Gastrocnemius medialis (tissue), 4 donors: Measurements from ENCODE around the gene NUCKS1.

ENCODE experiments used
- POLR2A ChIP-seq, 2 donors: fragments of 450-650 bp; IDR thresholded peaks; one replicate each; pipeline ENCODE4 v1.6.1; 2017; ENCODE audit warnings: antibody characterized with exemption in 2 of 2, mild to moderate bottlenecking in 2 of 2, moderate library complexity in 2 of 2
- TF ChIP-seq, protein P1 (sequence below), 5 experiments: fragments of 450-650 bp in 3 of 5; fragments of 200-600 bp in 2 of 5; sonication (generic) in 2 of 5; IDR thresholded peaks in 4 of 5; conservative IDR thresholded peaks in 1 of 5; 1 replicate in 4 of 5; 2 replicates in 1 of 5; pipeline ENCODE4 v1.5.1; 2016 to 2019; ENCODE audit warnings: antibody characterized with exemption in 5 of 5, mild to moderate bottlenecking in 3 of 5, moderate library complexity in 3 of 5

DNA sequence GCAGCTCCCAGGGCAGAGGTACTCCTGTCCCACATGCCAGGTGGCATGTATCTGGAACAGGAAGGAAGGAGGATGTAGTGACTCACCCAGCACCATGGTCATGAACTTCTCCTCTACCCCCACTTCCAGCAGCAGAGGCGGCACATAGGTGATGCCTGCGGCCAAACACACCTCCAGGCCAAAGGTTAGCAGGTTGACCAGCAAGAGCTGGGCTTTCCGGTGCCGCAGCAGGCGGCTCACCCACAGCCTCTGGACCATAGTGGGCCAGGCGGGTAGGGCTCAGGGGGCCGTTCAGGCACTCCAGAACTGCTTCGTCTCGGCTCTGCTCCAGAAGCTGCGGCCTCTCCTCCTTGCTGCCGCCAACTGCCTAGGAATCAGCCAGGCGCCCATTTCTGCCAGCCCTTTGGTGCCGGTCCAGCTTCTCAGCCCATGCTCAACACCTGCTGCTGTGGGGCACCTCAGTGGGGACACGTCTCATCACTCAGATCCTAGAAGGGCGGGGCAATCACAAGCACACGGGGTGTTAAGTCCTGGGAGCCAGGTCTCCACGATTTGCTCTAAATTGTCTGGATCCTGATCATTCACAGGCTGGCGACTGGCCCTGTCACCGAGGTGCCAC lies 85.5 kb downstream of the NUCKS1 start:
- TF ChIP-seq, protein P1, sequence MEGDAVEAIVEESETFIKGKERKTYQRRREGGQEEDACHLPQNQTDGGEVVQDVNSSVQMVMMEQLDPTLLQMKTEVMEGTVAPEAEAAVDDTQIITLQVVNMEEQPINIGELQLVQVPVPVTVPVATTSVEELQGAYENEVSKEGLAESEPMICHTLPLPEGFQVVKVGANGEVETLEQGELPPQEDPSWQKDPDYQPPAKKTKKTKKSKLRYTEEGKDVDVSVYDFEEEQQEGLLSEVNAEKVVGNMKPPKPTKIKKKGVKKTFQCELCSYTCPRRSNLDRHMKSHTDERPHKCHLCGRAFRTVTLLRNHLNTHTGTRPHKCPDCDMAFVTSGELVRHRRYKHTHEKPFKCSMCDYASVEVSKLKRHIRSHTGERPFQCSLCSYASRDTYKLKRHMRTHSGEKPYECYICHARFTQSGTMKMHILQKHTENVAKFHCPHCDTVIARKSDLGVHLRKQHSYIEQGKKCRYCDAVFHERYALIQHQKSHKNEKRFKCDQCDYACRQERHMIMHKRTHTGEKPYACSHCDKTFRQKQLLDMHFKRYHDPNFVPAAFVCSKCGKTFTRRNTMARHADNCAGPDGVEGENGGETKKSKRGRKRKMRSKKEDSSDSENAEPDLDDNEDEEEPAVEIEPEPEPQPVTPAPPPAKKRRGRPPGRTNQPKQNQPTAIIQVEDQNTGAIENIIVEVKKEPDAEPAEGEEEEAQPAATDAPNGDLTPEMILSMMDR (IDR thresholded peaks at IDR 0.05 in 4 of 5, conservative IDR thresholded peaks at IDR 0.05 in 1 of 5), result no peak
- TF ChIP-seq POLR2A (IDR thresholded peaks at IDR 0.05), result no peak
